GM12892 (cell line): ENCODE measurements around the gene RBMS3.

Experiments used
- POLR2AphosphoS5 ChIP-seq: IDR thresholded peaks from 2 replicates; pipeline ENCODE4 v1.6.1; 2011; ENCODE audit warnings: low read depth, low read length, control low read depth
- TAF1 ChIP-seq: IDR thresholded peaks from 2 replicates; pipeline ENCODE4 v1.6.1; 2011; ENCODE audit warnings: low read depth, mild to moderate bottlenecking, control low read depth, low read length, borderline replicate concordance

DNA sequence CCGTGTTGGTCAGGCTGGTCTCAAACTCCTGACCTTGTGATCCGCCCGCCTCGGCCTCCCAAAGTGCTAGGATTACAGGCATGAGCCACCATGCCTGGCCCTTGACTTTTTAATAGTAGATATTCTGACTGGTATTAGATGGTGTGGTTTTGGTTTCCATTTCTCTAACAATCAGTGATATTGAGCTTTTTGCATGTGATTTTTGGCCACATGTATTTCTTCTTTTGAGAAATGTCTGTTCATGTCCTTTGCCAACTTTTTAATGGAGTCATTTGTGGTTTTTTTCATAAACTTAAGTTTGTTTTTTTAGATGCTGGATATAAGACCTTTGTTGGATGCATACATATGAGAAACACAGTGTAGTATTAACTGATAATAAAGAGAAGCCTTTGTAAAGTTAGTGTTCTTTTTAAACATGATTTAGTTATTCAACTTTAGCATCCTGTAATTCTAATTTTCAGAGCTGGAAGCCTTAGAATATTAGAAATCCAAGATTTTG, 280.8 kb downstream of the RBMS3 start:
- no peak for TF ChIP-seq POLR2AphosphoS5
- TF ChIP-seq TAF1, result no peak
